Measurements from ENCODE around the gene BET1. TPM values are rescaled to one million over a fixed set of nuclear protein-coding genes. Genes with fewer than 3 reads are reported as not detected.

Gene BET1
- total RNA-seq, 1 experiment from 2014 or later, result 21.4 TPM

DNA sequence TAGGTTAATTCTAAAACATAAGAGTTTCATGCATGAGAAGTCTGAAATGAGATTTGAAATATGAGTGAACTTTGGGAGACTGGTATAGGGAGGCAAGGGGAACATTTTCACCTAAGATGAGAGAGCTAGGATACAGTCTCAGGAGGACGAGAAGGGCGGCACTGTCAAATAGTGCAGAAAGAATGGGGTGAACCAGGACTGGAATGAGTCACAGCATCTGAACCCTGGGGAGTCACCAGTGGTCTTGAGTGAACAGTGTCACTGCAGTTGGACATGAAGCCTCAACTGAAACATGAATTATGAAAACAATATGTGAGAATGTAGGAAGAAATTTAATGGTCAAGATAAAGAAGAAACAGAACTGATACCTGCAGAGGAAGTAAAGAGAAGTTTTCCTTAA is 48.9 kb downstream of the BET1 start:
- no peaks in the 10 kb centered on the region for H3K4me1 ChIP-seq (ENCODE audit: insufficient read depth, low read length)
- DNase-seq, result no peak
- Mint-ChIP-seq H3K4me3 (no peak overlapping the region), H3K9me3 (peaks cover 0 to 2% of the 10 kb centered on the region in 2 experiments; a peak in 1 of 5 replicates), H3K27ac (no peak overlapping the region), H3K4me1 (no peaks in the 10 kb centered on the region), H3K36me3 (ENCODE audit: insufficient read depth in 1 of 3, low read depth in 3 of 3) (no peaks in the 10 kb centered on the region), H3K27me3 (ENCODE audit: low read depth) (no peaks in the 10 kb centered on the region)
- no peak overlapping the region for H2BK120ac ChIP-seq (ENCODE audit: low read depth, low read length, poor library complexity, severe bottlenecking)
- H4K20me1 ChIP-seq (ENCODE audit: control insufficient read depth, insufficient read depth, insufficient read length), result no peaks in the 10 kb centered on the region
- no peak overlapping the region for H2BK12ac ChIP-seq (ENCODE audit: insufficient read length, low read depth, low read length)
- H2AFZ ChIP-seq (ENCODE audit: low read length), result no peak overlapping the region
- no peak overlapping the region for H3K18ac ChIP-seq (ENCODE audit: insufficient read length, low read depth, low read length)
- no peak overlapping the region for H2BK5ac ChIP-seq (ENCODE audit: insufficient read length, low read length)
- WGBS (ENCODE audit: extremely low coverage, insufficient read length, low lambda C conversion rate), result no CpG with 5 or more reads among the region's 2 CpGs
- no peak overlapping the region for H2BK15ac ChIP-seq (ENCODE audit: low read depth, low read length)
- no peak overlapping the region for H4K8ac ChIP-seq (replicated peaks; ENCODE audit: insufficient read length, low read depth, low read length)
- H3K79me2 ChIP-seq (ENCODE audit: insufficient read depth, low read length), result no peaks in the 10 kb centered on the region
- H3K23me2 ChIP-seq (ENCODE audit: insufficient read length, low read depth, low read length, poor library complexity, severe bottlenecking), result no peaks in the 10 kb centered on the region
- TF ChIP-seq, protein P1, sequence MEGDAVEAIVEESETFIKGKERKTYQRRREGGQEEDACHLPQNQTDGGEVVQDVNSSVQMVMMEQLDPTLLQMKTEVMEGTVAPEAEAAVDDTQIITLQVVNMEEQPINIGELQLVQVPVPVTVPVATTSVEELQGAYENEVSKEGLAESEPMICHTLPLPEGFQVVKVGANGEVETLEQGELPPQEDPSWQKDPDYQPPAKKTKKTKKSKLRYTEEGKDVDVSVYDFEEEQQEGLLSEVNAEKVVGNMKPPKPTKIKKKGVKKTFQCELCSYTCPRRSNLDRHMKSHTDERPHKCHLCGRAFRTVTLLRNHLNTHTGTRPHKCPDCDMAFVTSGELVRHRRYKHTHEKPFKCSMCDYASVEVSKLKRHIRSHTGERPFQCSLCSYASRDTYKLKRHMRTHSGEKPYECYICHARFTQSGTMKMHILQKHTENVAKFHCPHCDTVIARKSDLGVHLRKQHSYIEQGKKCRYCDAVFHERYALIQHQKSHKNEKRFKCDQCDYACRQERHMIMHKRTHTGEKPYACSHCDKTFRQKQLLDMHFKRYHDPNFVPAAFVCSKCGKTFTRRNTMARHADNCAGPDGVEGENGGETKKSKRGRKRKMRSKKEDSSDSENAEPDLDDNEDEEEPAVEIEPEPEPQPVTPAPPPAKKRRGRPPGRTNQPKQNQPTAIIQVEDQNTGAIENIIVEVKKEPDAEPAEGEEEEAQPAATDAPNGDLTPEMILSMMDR (conservative IDR thresholded peaks at IDR 0.05), result no peak
- H3K27me3 ChIP-seq (ENCODE audit: insufficient read depth, low read length), result no peaks in the 10 kb centered on the region
- H3K4ac ChIP-seq (ENCODE audit: low read depth, low read length), result no peak overlapping the region
- H3K23ac ChIP-seq (ENCODE audit: insufficient read length, low read depth, low read length), result no peak overlapping the region
- no peak overlapping the region for H3K27ac ChIP-seq (ENCODE audit: insufficient read length, low read depth, low read length)
- H2AK5ac ChIP-seq (ENCODE audit: insufficient read length, low read length), result no peak overlapping the region
- H4K5ac ChIP-seq (ENCODE audit: insufficient read length, low read depth, low read length), result no peak overlapping the region
- H3K9me3 ChIP-seq (ENCODE audit: control insufficient read depth, low read depth, low read length), result no peaks in the 10 kb centered on the region
- no peak overlapping the region for H3K14ac ChIP-seq (ENCODE audit: insufficient read depth, low read length)
- H3T11ph ChIP-seq (ENCODE audit: low read length), result no peak overlapping the region
- no peak overlapping the region for H3K9ac ChIP-seq (ENCODE audit: extremely low read depth, insufficient read length, low read length)
- no peak overlapping the region for H2BK20ac ChIP-seq (ENCODE audit: low read depth, low read length, poor library complexity, severe bottlenecking)
- no peak overlapping the region for H3K4me2 ChIP-seq (ENCODE audit: insufficient read depth, insufficient read length, low read length)
- H4K91ac ChIP-seq (ENCODE audit: insufficient read length, low read depth, low read length), result no peak overlapping the region
- H3K56ac ChIP-seq (ENCODE audit: insufficient read length, low read depth, low read length), result no peak overlapping the region
- no peaks in the 10 kb centered on the region for H3K79me1 ChIP-seq (ENCODE audit: insufficient read depth, low read depth, low read length, poor library complexity, severe bottlenecking)

Data from H9 (cell line).